Bronchial epithelial cell (primary cell): ENCODE results near the gene KDM1A. TPM values are rescaled to one million over a fixed set of nuclear protein-coding genes. Genes with fewer than 3 reads are reported as not detected.

ENCODE experiments used
- DNase-seq: peaks from one replicate; pipeline ENCODE4 v3.0.0-alpha.2; 2010; ENCODE audit warnings: low read depth
- FAIRE-seq: peaks from 2 replicates; lab custom pipeline; 2011; peaks lifted over from hg19 to GRCh38; lab: Jason Lieb, UNC
- H3K27me3 ChIP-seq: 2 replicates; pipeline ENCODE4 v1.5.1; 2011; ENCODE audit warnings: low read length; ENCODE audit not compliant: control insufficient read depth, insufficient read depth
- H3K36me3 ChIP-seq: 2 replicates; pipeline ENCODE4 v1.5.1; 2011; ENCODE audit warnings: low read length; ENCODE audit not compliant: control insufficient read depth, insufficient read depth
- H3K4me3 ChIP-seq: 2 replicates; pipeline ENCODE4 v1.5.1; 2011; ENCODE audit warnings: mild to moderate bottlenecking, low read depth, low read length, control low read depth
- CTCF ChIP-seq: IDR thresholded peaks from 2 replicates; pipeline ENCODE4 v1.5.1; 2011; ENCODE audit warnings: mild to moderate bottlenecking, moderate library complexity, low read length, control low read depth, inconsistent platforms; ENCODE audit not compliant: insufficient read depth, severe bottlenecking
- total RNA-seq: library from RNA; depleted of rRNA; stranded (reverse); fragments of >200 nt; gene quantifications from 2 replicates; pipeline ENCODE4 v1.2.1, GENCODE V29; 2014

The KDM1A gene
- total RNA-seq, 1 donor from 2014 or later, result 71.1 TPM

DNA sequence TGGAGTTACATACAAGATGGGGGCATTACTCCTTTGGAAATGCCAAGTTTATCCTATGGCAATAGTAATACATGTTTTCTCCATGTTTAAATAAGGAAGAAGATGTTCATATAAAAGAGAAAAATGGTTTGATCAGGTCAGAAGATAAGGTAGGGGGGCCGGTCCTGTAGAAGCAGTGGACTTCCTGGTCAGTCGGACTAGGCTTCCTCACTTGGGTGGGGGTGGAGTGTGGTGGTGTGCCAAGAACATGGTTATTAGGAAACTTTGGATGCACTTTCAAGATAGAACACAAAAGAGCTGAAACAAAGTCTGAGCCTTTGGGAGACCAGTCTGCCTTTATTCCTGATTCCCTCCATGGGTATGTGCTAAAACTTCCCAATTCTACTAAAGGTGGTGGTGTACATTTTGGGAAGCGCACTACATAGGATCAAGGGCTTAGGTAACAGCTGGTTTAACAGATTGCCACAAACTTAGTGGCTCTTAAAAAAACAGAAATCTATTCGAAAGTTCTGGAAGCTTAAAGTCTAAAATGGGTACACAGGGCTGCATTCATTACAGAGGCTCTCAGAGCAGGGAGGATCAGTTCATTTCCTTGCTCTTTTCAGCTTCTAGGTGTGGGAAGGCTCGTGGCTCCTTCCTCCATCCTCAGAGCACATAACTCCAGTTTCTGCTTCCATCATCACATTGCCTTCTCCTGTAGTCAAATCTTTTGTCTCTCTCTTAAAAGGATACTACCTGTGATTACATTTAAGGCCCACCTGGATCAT lies 64.6 kb downstream of the KDM1A start:
- no peaks in the 10 kb centered on the region for H3K27me3 ChIP-seq
- DNase-seq (no peak), FAIRE-seq (peak; percentile 13)
- H3K4me3 ChIP-seq, result no peak overlapping the region
- H3K36me3 ChIP-seq, result peaks cover 29% of the 10 kb centered on the region
- TF ChIP-seq CTCF, result no peak

- no peak overlapping the region for H3K4me3 ChIP-seq
- H3K27me3 ChIP-seq, result no peaks in the 10 kb centered on the region
- no peak for DNase-seq
- FAIRE-seq, result no peak
- no peak for TF ChIP-seq CTCF
- peaks cover 32% of the 10 kb centered on the region for H3K36me3 ChIP-seq
Observed at GRCh38 chr1:23084880-23085279, 65.6 kb downstream of the KDM1A start.

DNA sequence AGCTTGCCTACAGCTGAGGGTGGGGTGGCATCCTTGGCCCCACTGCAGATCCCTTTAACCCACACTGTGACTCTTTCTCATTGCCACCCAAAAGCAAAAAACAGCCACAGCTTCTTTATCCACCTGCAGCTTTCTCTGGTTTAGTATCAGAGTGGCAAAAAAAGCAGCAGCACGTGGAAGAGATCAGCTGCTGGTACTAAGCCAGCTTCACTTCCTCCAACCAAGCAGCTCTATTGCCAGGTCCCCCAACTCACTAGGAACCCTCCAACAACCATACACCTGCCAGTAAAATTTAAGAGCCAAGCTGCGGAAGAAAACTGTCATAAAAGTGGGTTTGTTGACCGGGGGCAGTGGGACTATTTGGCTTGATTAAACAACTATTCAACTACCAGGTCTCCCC lies 66.4 kb downstream of the KDM1A start:
- peaks cover 35% of the 10 kb centered on the region for H3K36me3 ChIP-seq
- no peak overlapping the region for H3K4me3 ChIP-seq
- peak; percentile 23 for FAIRE-seq
- TF ChIP-seq CTCF, result no peak
- no peak for DNase-seq
- no peaks in the 10 kb centered on the region for H3K27me3 ChIP-seq

GRCh38 chr1:23088027-23088426 lies 68.8 kb downstream of the KDM1A start:
- no peak for TF ChIP-seq CTCF
- Histone ChIP-seq H3K36me3 (peaks cover 46% of the 10 kb centered on the region), H3K4me3 (no peak overlapping the region), H3K27me3 (no peaks in the 10 kb centered on the region)
- no peak for FAIRE-seq
- DNase-seq, result no peak

GRCh38 chr1:23090056-23090455 lies 70.8 kb downstream of the KDM1A start:
- no peak for TF ChIP-seq CTCF
- Histone ChIP-seq H3K4me3 (no peak overlapping the region), H3K27me3 (no peaks in the 10 kb centered on the region), H3K36me3 (peaks cover 44% of the 10 kb centered on the region)
- FAIRE-seq, result no peak
- DNase-seq, result no peak

DNA sequence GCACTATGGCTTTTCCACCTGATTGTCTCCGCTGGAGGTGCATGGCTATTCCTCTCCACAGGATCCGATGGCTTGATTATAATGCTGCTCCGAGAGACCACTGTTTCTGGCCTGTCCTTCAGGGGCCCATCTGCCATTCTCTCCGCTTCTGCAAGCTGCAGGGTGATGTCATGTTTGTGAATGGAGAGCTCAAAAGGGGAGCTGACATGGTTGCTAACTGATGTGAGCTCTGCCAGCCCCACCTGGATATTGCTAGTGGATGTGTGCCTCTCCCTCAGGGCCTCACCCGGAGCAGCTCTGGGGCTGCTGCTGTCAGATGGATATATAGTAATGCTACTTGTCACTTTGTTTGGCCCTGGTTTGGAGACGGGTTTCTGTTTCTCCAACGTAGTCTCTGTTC lies 72.3 kb downstream of the KDM1A start:
- no peak for FAIRE-seq

More for the DNA sequence above, 72.3 kb downstream of the KDM1A start:
- no peak for TF ChIP-seq CTCF
- no peak for DNase-seq
- H3K4me3 ChIP-seq, result no peak overlapping the region
- peaks cover 43% of the 10 kb centered on the region for H3K36me3 ChIP-seq
- H3K27me3 ChIP-seq, result no peaks in the 10 kb centered on the region
